ENCODE data around the gene CAMK2D.

GRCh38 chr4:113604955-113605354 lies 156.6 kb downstream of the CAMK2D start:
- TF ChIP-seq CTCF (IDR thresholded peaks at IDR 0.05), result no peak
- no peak for TF ChIP-seq POLR2A (IDR thresholded peaks at IDR 0.05)

All from thyroid gland (tissue), 4 donors.